Measurements from ENCODE around the gene DMD. TPM values are rescaled to one million over a fixed set of nuclear protein-coding genes. Genes with fewer than 3 reads are reported as not detected.

The DMD gene
- total and polyA plus RNA-seq, 2 of the 8 experiments (the other 6 are each of a cell fraction or from before 2014, with no cell fraction given), result 4.8 to 7.4 TPM

DNA sequence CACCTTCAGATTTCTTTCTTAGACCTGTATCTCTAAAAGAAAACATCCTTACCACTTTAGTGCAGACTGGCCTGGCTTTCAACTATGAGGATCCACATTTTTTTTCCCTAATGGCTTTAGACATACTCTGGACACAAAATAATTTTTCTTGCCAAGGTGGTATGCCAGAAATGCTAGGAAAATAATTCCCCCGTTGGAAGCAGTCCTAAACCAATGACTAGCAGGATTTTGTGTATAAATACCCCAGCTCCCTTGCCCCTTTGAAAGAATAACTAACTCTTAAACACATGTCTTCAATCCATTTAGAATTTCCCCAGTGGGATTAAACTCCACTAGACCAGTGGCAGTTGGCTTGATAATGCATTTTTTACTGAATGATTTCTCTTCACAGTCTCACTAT lies 1639.0 kb downstream of the DMD start:
- H3K9ac ChIP-seq (replicated peaks in 1 of 4; ENCODE audit: extremely low read depth in 1 of 4, low read depth in 3 of 4, low read length in 3 of 4), result no peak overlapping the region
- H4K5ac ChIP-seq (ENCODE audit: insufficient read length, low read depth, low read length), result no peak overlapping the region
- H3K4me3 ChIP-seq (ENCODE audit: extremely low read depth in 1 of 4, insufficient read depth in 2 of 4, low read depth in 3 of 4, low read length in 4 of 4), result no peak overlapping the region
- no peak overlapping the region for H2BK20ac ChIP-seq (ENCODE audit: low read length)
- WGBS, 2 experiments (ENCODE audit: extremely low coverage in 1 of 2, insufficient coverage in 1 of 2, insufficient read length in 1 of 2, insufficient replicate concordance in 2 of 2, low coverage in 1 of 2, low lambda C conversion rate in 2 of 2, missing lambda C conversion rate in 1 of 2), result 63% methylated on average over 1 of the region's 1 CpG; no CpG with 5 or more reads in 1 of the 2 experiments
- FAIRE-seq, result no peak
- no peak overlapping the region for H3K4ac ChIP-seq (replicated peaks; ENCODE audit: insufficient read length, low read depth, low read length)
- POLR2A ChIA-PET (ENCODE audit: partially characterized antibody), result no interaction called here
- no peak overlapping the region for H3K27ac ChIP-seq (ENCODE audit: low read depth, low read length)
- H3K18ac ChIP-seq (ENCODE audit: extremely low read depth, low read length), result no peak overlapping the region
- H4K20me1 ChIP-seq (replicated peaks in 1 of 2; ENCODE audit: control insufficient read depth in 1 of 2, insufficient read depth in 2 of 2, low read length in 2 of 2), result no peaks in the 10 kb centered on the region
- H3K79me1 ChIP-seq (ENCODE audit: low read depth, low read length), result no peaks in the 10 kb centered on the region
- H3K36me3 ChIP-seq (ENCODE audit: control insufficient read depth in 2 of 4, insufficient read depth in 4 of 4, low read length in 3 of 4), result no peaks in the 10 kb centered on the region
- H4K8ac ChIP-seq (ENCODE audit: extremely low read depth, insufficient read depth, low read length), result no peak overlapping the region
- H2BK120ac ChIP-seq (replicated peaks; ENCODE audit: low read depth, low read length), result no peak overlapping the region
- CTCF ChIA-PET (ENCODE audit: partially characterized antibody), result no interaction called here
- no peak overlapping the region for H3K56ac ChIP-seq (replicated peaks; ENCODE audit: insufficient read length, low read depth, low read length)
- no peak overlapping the region for H3K14ac ChIP-seq (ENCODE audit: insufficient read length)
- no peaks in the 10 kb centered on the region for H3K79me2 ChIP-seq (ENCODE audit: control insufficient read depth in 1 of 2, insufficient read depth in 2 of 2, low read length in 2 of 2)
- H2AK5ac ChIP-seq (ENCODE audit: low read depth, low read length), result no peak overlapping the region
- H3K9me3 ChIP-seq (ENCODE audit: insufficient read depth in 2 of 2, low read depth in 1 of 2, low read length in 1 of 2), result no peaks in the 10 kb centered on the region
- H3K4me1 ChIP-seq (replicated peaks in 1 of 4; ENCODE audit: control insufficient read depth in 3 of 4, insufficient read depth in 4 of 4, low read length in 3 of 4), result no peaks in the 10 kb centered on the region
- TF ChIP-seq BCL11A (IDR thresholded peaks at IDR 0.05; ENCODE audit: low read depth in 2 of 2, low read length in 2 of 2) (no peak), KDM1A (IDR thresholded peaks at IDR 0.05; ENCODE audit: borderline replicate concordance, low read length) (no peak), POLR2A (IDR thresholded peaks at IDR 0.05; ENCODE audit: control extremely low read depth in 1 of 2, low read depth in 2 of 2, low read length in 2 of 2) (no peak), CEBPB (IDR thresholded peaks at IDR 0.05; ENCODE audit: low read depth, low read length) (no peak), BACH1 (IDR thresholded peaks at IDR 0.05; ENCODE audit: low read length) (no peak), FOSL1 (IDR thresholded peaks at IDR 0.05; ENCODE audit: insufficient read depth, low read depth, low read length) (no peak), ATF2 (IDR thresholded peaks at IDR 0.05; ENCODE audit: low read length) (no peak), CTCF (IDR thresholded peaks at IDR 0.05; ENCODE audit: control extremely low read depth in 1 of 3, insufficient read depth in 1 of 3, low read depth in 1 of 3, low read length in 3 of 3) (no peak), JUN (IDR thresholded peaks at IDR 0.05; ENCODE audit: low read depth, low read length) (no peak), CBX8 (IDR thresholded peaks at IDR 0.05; ENCODE audit: borderline replicate concordance, low read depth, low read length) (no peak)
- no peak overlapping the region for H2BK12ac ChIP-seq (ENCODE audit: low read depth, low read length)
- H4K91ac ChIP-seq (replicated peaks; ENCODE audit: insufficient read length, low read length), result no peak overlapping the region
- no peaks in the 10 kb centered on the region for H3K23me2 ChIP-seq (ENCODE audit: low read depth, low read length)
- no peak overlapping the region for H2BK5ac ChIP-seq (ENCODE audit: low read depth, low read length)
- H3K27me3 ChIP-seq (replicated peaks in 1 of 4; ENCODE audit: control insufficient read depth in 3 of 4, extremely low read depth in 1 of 4, insufficient read depth in 3 of 4, low read length in 3 of 4), result no peaks in the 10 kb centered on the region
- DNase-seq (ENCODE audit: low read depth in 1 of 2, low spot score in 2 of 2), result no peak
- H3K23ac ChIP-seq (ENCODE audit: insufficient read length), result no peak overlapping the region
- H2AFZ ChIP-seq (ENCODE audit: low read length), result no peak overlapping the region
- no peak overlapping the region for H3K4me2 ChIP-seq (ENCODE audit: insufficient read depth in 1 of 2, low read depth in 2 of 2, low read length in 2 of 2)
- H2BK15ac ChIP-seq (ENCODE audit: low read length), result no peak overlapping the region

Data from H1 (cell line).